ENCODE measurements around the gene C1QL2.

- TF ChIP-seq CTCF (IDR thresholded peaks at IDR 0.05) (no peak), POLR2A (IDR thresholded peaks at IDR 0.05) (no peak)
Observed at GRCh38 chr2:119204525-119204924, 46.0 kb upstream of the C1QL2 start.
